Activated T-helper 9 cell treated with anti-CD3 and anti-CD28 coated beads, Interleukin-2, amount 50 U/mL, for 16 hours (primary cell): Measurements from ENCODE around the gene LMNA.
"Not testable (repeated sequence)": the region's sequence is repeated elsewhere in the genome, so short reads cannot be mapped to it uniquely, and the experiment has no call there.

Experiments used
- DNase-seq: peaks from one replicate; pipeline ENCODE4 v3.0.0-alpha.2; 2020; ENCODE audit warnings: low read depth

The LMNA gene

GRCh38 chr1:156114101-156114918, at the start of gene LMNA:
Gene LMNA, plus strand, starts transcription at chr1:156114711. Its CDS starts 208 bp downstream, at chr1:156114919.
- peak; percentile 80 for DNase-seq

- no peak for DNase-seq
Measured at GRCh38 chr1:156065212-156065611, 49.3 kb upstream of the LMNA start.

- no peak for DNase-seq
Measured at GRCh38 chr1:156065871-156066270, 48.6 kb upstream of the LMNA start.

GRCh38 chr1:156067262-156067661, 47.2 kb upstream of the LMNA start:
- no peak for DNase-seq

GRCh38 chr1:156069490-156070455, 44.7 kb upstream of the LMNA start:
- no peak for DNase-seq

GRCh38 chr1:156070548-156070947, 44.0 kb upstream of the LMNA start:
- no peak for DNase-seq

GRCh38 chr1:156071332-156071816, 43.1 kb upstream of the LMNA start:
- not testable (repeated sequence) for DNase-seq

GRCh38 chr1:156072251-156072650, 42.3 kb upstream of the LMNA start:
- no peak for DNase-seq

- DNase-seq: no peak
Measured at GRCh38 chr1:156073110-156073687, 41.3 kb upstream of the LMNA start.

GRCh38 chr1:156073740-156074139, 40.8 kb upstream of the LMNA start:
- DNase-seq: no peak

GRCh38 chr1:156074661-156075060, 39.9 kb upstream of the LMNA start:
- no peak for DNase-seq

GRCh38 chr1:156075162-156075561, 39.3 kb upstream of the LMNA start:
- no peak for DNase-seq

- no peak for DNase-seq
Measured at GRCh38 chr1:156075775-156076204, 38.7 kb upstream of the LMNA start.

- DNase-seq: no peak
Measured at GRCh38 chr1:156076609-156077429, 37.7 kb upstream of the LMNA start.

GRCh38 chr1:156077430-156077760, 37.1 kb upstream of the LMNA start:
- no peak for DNase-seq

GRCh38 chr1:156078728-156079127, 35.8 kb upstream of the LMNA start:
- DNase-seq: no peak

GRCh38 chr1:156079762-156080161, 34.7 kb upstream of the LMNA start:
- no peak for DNase-seq

- DNase-seq: no peak
Measured at GRCh38 chr1:156080241-156080862, 34.2 kb upstream of the LMNA start.

GRCh38 chr1:156080863-156081179, 33.7 kb upstream of the LMNA start:
- no peak for DNase-seq

GRCh38 chr1:156081180-156081916, 33.2 kb upstream of the LMNA start:
- DNase-seq: no peak

GRCh38 chr1:156081917-156082308, 32.6 kb upstream of the LMNA start:
- DNase-seq: no peak
